AG04449 (cell line): ENCODE data around the gene ADAMTS16.

ENCODE experiments used
- CTCF ChIA-PET: fragments of 350-600 bp; formaldehyde crosslinking; extraction: SDS; loops from one replicate; lab custom pipeline; 2021; ENCODE audit warnings: antibody characterized with exemption; lab: Yijun Ruan, JAX
- POLR2A ChIA-PET: fragments of 400-600, 350-600 bp; formaldehyde crosslinking; extraction: SDS; loops from one replicate; lab custom pipeline; 2020; ENCODE audit warnings: antibody characterized with exemption, inconsistent platforms; lab: Yijun Ruan, JAX
- DNase-seq: peaks from one replicate; pipeline ENCODE4 v3.0.0-alpha.2; 2010; ENCODE audit warnings: low read depth, low spot score
- H3K4me3 ChIP-seq: 2 replicates; pipeline ENCODE4 v1.5.1; 2011; ENCODE audit warnings: low read depth, mild to moderate bottlenecking, control low read depth, low read length
- CTCF ChIP-seq: IDR thresholded peaks from one replicate; pipeline ENCODE4 v1.5.1; 2011; ENCODE audit warnings: mild to moderate bottlenecking, moderate library complexity, low read length, control low read depth, inconsistent platforms; ENCODE audit not compliant: insufficient read depth; ENCODE audit errors: missing control alignments

Gene ADAMTS16

GRCh38 chr5:5178580-5178979, 38.5 kb downstream of the ADAMTS16 start:
- no peak for TF ChIP-seq CTCF
- CTCF ChIA-PET: no interaction called here
- no peak overlapping the region for H3K4me3 ChIP-seq
- POLR2A ChIA-PET: no interaction called here
- no peak for DNase-seq

- ChIA-PET CTCF (no interaction called here), POLR2A (no interaction called here)
- H3K4me3 ChIP-seq: no peak overlapping the region
- no peak for TF ChIP-seq CTCF
- DNase-seq: no peak
Observed at GRCh38 chr5:5179079-5179478, 38.9 kb downstream of the ADAMTS16 start.

DNA sequence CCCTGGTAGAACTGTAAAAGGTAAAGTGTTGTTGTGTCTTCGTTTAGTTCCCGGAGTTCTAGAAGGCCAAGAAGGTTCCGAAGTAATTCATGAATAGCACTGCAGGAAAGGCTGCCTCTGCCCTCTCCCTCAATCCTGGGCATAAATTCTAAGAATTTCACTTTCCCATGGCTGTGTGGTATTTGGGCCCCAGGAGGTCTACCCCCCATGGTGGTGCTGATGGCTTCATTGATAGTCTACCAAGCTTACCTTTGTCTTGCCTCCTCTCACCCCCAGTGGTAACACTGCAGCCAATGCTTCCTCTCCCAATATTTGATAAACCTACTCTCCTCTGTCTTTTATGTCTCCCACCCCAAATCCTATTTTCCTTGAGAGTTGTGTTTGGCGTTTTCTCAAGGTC, 39.5 kb downstream of the ADAMTS16 start:
- DNase-seq: no peak
- CTCF ChIA-PET: interaction anchor here (0.9 kb wide), 1 partner anchor 12 kb away, joined by 4 read pairs; no protein-coding TSS in a partner anchor
- POLR2A ChIA-PET: no interaction called here
- no peak overlapping the region for H3K4me3 ChIP-seq
- TF ChIP-seq CTCF: no peak

DNA sequence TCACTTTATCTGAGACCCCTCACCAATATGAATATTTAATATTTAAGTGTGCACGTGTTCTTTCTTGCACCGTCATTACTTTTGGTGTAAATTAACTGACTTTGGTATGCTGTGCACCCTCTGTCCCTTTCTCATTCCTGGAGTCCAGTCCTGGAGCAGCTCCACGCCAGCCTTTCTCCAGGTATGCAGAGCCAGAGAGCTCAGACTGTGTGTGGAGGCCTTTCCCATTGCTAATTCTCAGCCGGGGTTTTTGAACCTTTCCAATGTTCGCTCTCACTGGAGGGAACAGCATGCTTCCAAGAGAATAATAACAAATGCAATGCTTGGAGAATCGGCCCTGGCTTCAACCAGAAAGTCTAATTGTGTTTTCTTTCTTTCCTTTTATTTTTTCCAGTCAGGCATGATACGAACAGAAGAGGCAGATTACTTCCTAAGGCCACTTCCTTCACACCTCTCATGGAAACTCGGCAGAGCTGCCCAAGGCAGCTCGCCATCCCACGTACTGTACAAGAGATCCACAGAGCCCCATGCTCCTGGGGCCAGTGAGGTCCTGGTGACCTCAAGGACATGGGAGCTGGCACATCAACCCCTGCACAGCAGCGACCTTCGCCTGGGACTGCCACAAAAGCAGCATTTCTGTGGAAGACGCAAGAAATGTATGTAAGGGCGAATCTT, 41.7 kb downstream of the ADAMTS16 start:
- ChIA-PET CTCF (no interaction called here), POLR2A (no interaction called here)
- no peak for TF ChIP-seq CTCF
- H3K4me3 ChIP-seq: no peak overlapping the region
- no peak for DNase-seq

DNA sequence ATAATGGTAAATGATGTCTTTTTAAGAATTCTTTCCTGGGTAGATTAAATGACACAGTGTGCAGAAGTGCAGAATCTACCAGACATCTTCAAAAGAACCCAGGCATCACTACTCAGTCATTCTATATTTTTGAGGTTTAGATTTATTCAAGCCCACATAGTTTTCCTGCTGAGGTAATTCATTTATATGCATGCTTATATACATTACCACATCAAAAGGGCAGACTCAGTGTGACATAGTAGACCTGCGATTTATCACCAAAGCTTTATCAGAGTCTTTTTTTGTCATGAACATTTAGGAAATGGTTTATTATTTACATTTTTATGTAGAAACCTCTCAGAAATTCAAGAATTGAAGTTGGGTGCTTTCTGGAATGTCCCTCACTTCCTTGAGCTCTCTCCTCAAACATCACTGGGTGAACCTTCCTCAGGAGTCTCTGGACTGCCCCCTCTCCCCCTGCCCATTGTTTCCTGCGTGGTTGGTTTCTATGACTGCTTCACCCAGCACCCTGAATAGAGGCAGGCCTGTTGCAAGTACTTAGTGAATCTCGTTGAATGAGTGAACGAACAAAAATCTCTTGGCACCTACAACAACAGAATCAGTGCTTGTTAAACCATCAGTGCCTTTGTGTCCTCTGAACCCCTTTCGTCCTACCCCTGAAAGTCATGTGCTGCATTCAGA, 42.5 kb downstream of the ADAMTS16 start:
- no peak for TF ChIP-seq CTCF
- no peak overlapping the region for H3K4me3 ChIP-seq
- ChIA-PET CTCF (no interaction called here), POLR2A (no interaction called here)
- DNase-seq: no peak

GRCh38 chr5:5183189-5183699, 43.1 kb downstream of the ADAMTS16 start:
- ChIA-PET CTCF (interaction anchor here (1.7 kb wide), 1 partner anchor 17 kb away, joined by 5 read pairs; no protein-coding TSS in a partner anchor), POLR2A (no interaction called here)
- DNase-seq: no peak
- H3K4me3 ChIP-seq: no peak overlapping the region
- TF ChIP-seq CTCF: no peak
